ENCODE measurements around the gene MORN5. TPM values are rescaled to one million over a fixed set of nuclear protein-coding genes. Genes with fewer than 3 reads are reported as not detected.

The MORN5 gene
- total and polyA plus RNA-seq, 10 of the 15 experiments (the other 5 are each of a cell fraction or from before 2014, with no cell fraction given) = not detected

GRCh38 chr9:122197882-122198281 lies 38.2 kb downstream of the MORN5 start:
- Histone ChIP-seq H3K27me3 (replicated peaks in 1 of 2; ENCODE audit: control insufficient read depth in 2 of 2, insufficient read depth in 2 of 2, low read length in 1 of 2) (no peaks in the 10 kb centered on the region), H3K79me2 (ENCODE audit: control insufficient read depth, insufficient read depth, low read length) (no peaks in the 10 kb centered on the region), H3K4me3 (no peak overlapping the region), H3K4me2 (ENCODE audit: control insufficient read depth, insufficient read depth) (no peak overlapping the region), H3K9me3 (replicated peaks; ENCODE audit: control insufficient read depth, insufficient read depth, low read length) (no peaks in the 10 kb centered on the region), H3K36me3 (ENCODE audit: control insufficient read depth in 2 of 2, insufficient read depth in 2 of 2, low read length in 1 of 2) (no peaks in the 10 kb centered on the region), H3K4me1 (ENCODE audit: control insufficient read depth, insufficient read depth, low read length) (no peaks in the 10 kb centered on the region), H2AFZ (ENCODE audit: control insufficient read depth, low read depth, low read length) (no peak overlapping the region), H3K9ac (ENCODE audit: control insufficient read depth, insufficient read depth, low read length) (no peak overlapping the region), H3K27ac (ENCODE audit: control insufficient read depth, insufficient read depth) (no peak overlapping the region), H4K20me1 (ENCODE audit: control insufficient read depth, insufficient read depth) (no peaks in the 10 kb centered on the region)
- no peak for TF ChIP-seq MYB (IDR thresholded peaks at IDR 0.05; ENCODE audit: borderline replicate concordance, low read depth, low read length)
- TF ChIP-seq RUNX3 (IDR thresholded peaks at IDR 0.05; ENCODE audit: low read length) = no peak
- ATAC-seq (no peak), FAIRE-seq (no peak), DNase-seq (ENCODE audit: low read depth, low spot score) (no peak)
- 5% methylated on average over 4 of the region's 4 CpGs for WGBS (ENCODE audit: insufficient coverage, insufficient replicate concordance, low lambda C conversion rate, missing lambda C conversion rate)
- POLR2A ChIA-PET = no interaction called here
- CTCF ChIA-PET = no interaction called here
- intact Hi-C loops (cut with micrococcal nuclease; ENCODE audit: unreplicated experiment) = no loop called here
- in situ Hi-C loops (cut with MboI) = no loop called here
- RAD21 ChIA-PET (ENCODE audit: unreplicated experiment) = no interaction called here
- SMC1A ChIA-PET (ENCODE audit: uncharacterized antibody, unreplicated experiment) = no interaction called here
- no TSS peak for BruUV-seq (replicated peaks)

- in situ Hi-C loops (cut with MboI) (no loop called here), intact Hi-C loops (cut with micrococcal nuclease; ENCODE audit: unreplicated experiment) (no loop called here)
- WGBS (ENCODE audit: insufficient coverage, insufficient replicate concordance, low lambda C conversion rate, missing lambda C conversion rate) = 53% methylated on average over 7 of the region's 7 CpGs
- Histone ChIP-seq H3K27me3 (replicated peaks in 1 of 2; ENCODE audit: control insufficient read depth in 2 of 2, insufficient read depth in 2 of 2, low read length in 1 of 2) (no peaks in the 10 kb centered on the region; a peak in 1 of 4 replicates), H3K4me3 (no peak overlapping the region), H3K9ac (ENCODE audit: control insufficient read depth, insufficient read depth, low read length) (no peak overlapping the region), H3K4me2 (ENCODE audit: control insufficient read depth, insufficient read depth) (no peak overlapping the region), H3K27ac (ENCODE audit: control insufficient read depth, insufficient read depth) (no peak overlapping the region), H3K4me1 (ENCODE audit: control insufficient read depth, insufficient read depth, low read length) (no peaks in the 10 kb centered on the region), H2AFZ (ENCODE audit: control insufficient read depth, low read depth, low read length) (no peak overlapping the region), H4K20me1 (ENCODE audit: control insufficient read depth, insufficient read depth) (no peaks in the 10 kb centered on the region), H3K9me3 (replicated peaks; ENCODE audit: control insufficient read depth, insufficient read depth, low read length) (no peaks in the 10 kb centered on the region), H3K79me2 (ENCODE audit: control insufficient read depth, insufficient read depth, low read length) (no peaks in the 10 kb centered on the region), H3K36me3 (ENCODE audit: control insufficient read depth in 2 of 2, insufficient read depth in 2 of 2, low read length in 1 of 2) (no peaks in the 10 kb centered on the region)
- FAIRE-seq = no peak
- no peak for DNase-seq (ENCODE audit: low read depth, low spot score)
- ChIA-PET SMC1A (ENCODE audit: uncharacterized antibody, unreplicated experiment) (no interaction called here), CTCF (interaction anchor here (1.3 kb wide), 1 partner anchor 106 kb away, joined by 4 read pairs; no protein-coding TSS in a partner anchor), POLR2A (no interaction called here), RAD21 (ENCODE audit: unreplicated experiment) (no interaction called here)
- ATAC-seq = no peak
- no TSS peak for BruUV-seq (replicated peaks)
- TF ChIP-seq SREBF1 (IDR thresholded peaks at IDR 0.05; ENCODE audit: low read length) = no peak
- TF ChIP-seq TCF7 (IDR thresholded peaks at IDR 0.05; ENCODE audit: borderline replicate concordance) = no peak
- TF ChIP-seq BHLHE40 (IDR thresholded peaks at IDR 0.05; ENCODE audit: borderline replicate concordance in 1 of 2, low read depth in 2 of 2, low read length in 1 of 2) = no peak
- no peak for TF ChIP-seq CREB1 (IDR thresholded peaks at IDR 0.05; ENCODE audit: low read depth)
- TF ChIP-seq ZNF592 (IDR thresholded peaks at IDR 0.05) = no peak
- no peak for TF ChIP-seq ZNF622 (IDR thresholded peaks at IDR 0.05)
- TF ChIP-seq ZNF207 (IDR thresholded peaks at IDR 0.05; ENCODE audit: borderline replicate concordance) = no peak
- no peak for TF ChIP-seq MTA3 (IDR thresholded peaks at IDR 0.05; ENCODE audit: borderline replicate concordance, low read length)
- TF ChIP-seq MLLT1 (IDR thresholded peaks at IDR 0.05) = no peak
- TF ChIP-seq JUNB (IDR thresholded peaks at IDR 0.05) = no peak
- no peak for TF ChIP-seq POLR2AphosphoS5 (IDR thresholded peaks at IDR 0.05; ENCODE audit: low read length)
- TF ChIP-seq CBX5 (IDR thresholded peaks at IDR 0.05; ENCODE audit: low read depth) = no peak
These were observed 41.4 kb downstream of the MORN5 start for GRCh38 chr9:122200960-122201595.

All from GM12878 (cell line).